Medulla oblongata (tissue), 1 donor: Measurements from ENCODE around the gene SIGLEC11.

Experiments used
- DNase-seq: peaks from one replicate; pipeline ENCODE4 v3.0.0-alpha.2; 2015; ENCODE audit errors: extremely low spot score

The SIGLEC11 gene

GRCh38 chr19:49906879-49907564 is 54.0 kb downstream of the SIGLEC11 start:
- DNase-seq, result peak; percentile 70

- no peak for DNase-seq
Observed at GRCh38 chr19:49904136-49904535, 56.8 kb downstream of the SIGLEC11 start.
